GM19438 (cell line): ENCODE measurements around the gene TRAF2.

ENCODE experiments used
- ATAC-seq: cut with Tn5 transposase; IDR thresholded peaks from one replicate; pipeline ENCODE4 v1.9.1; 2021; ENCODE audit warnings: low read depth; ENCODE audit not compliant: unreplicated experiment

TRAF2 gene

GRCh38 chr9:136910197-136910900 lies 24.0 kb downstream of the TRAF2 start:
- ATAC-seq = no peak

GRCh38 chr9:136910901-136911245 lies 24.6 kb downstream of the TRAF2 start:
- ATAC-seq = no peak

GRCh38 chr9:136913701-136914438 lies 27.6 kb downstream of the TRAF2 start:
- no peak for ATAC-seq

- no peak for ATAC-seq
Observed at GRCh38 chr9:136915632-136916329, 29.5 kb downstream of the TRAF2 start.

- ATAC-seq = no peak
Observed at GRCh38 chr9:136916330-136917184, 30.2 kb downstream of the TRAF2 start.

- no peak for ATAC-seq
Observed at GRCh38 chr9:136917902-136918301, 31.6 kb downstream of the TRAF2 start.

- no peak for ATAC-seq
Observed at GRCh38 chr9:136920069-136920468, 33.8 kb downstream of the TRAF2 start.

GRCh38 chr9:136920734-136921231 lies 34.5 kb downstream of the TRAF2 start:
- no peak for ATAC-seq

GRCh38 chr9:136921307-136921706 lies 35.0 kb downstream of the TRAF2 start:
- no peak for ATAC-seq

- ATAC-seq = no peak
Observed at GRCh38 chr9:136921718-136922117, 35.4 kb downstream of the TRAF2 start.

- ATAC-seq = no peak
Observed at GRCh38 chr9:136922540-136922939, 36.2 kb downstream of the TRAF2 start.

- no peak for ATAC-seq
Observed at GRCh38 chr9:136923881-136924280, 37.6 kb downstream of the TRAF2 start.

GRCh38 chr9:136925414-136926153 lies 39.3 kb downstream of the TRAF2 start:
- ATAC-seq = no peak

GRCh38 chr9:136926154-136926704 lies 39.9 kb downstream of the TRAF2 start:
- ATAC-seq = no peak

GRCh38 chr9:136926749-136927148 lies 40.4 kb downstream of the TRAF2 start:
- no peak for ATAC-seq

GRCh38 chr9:136927343-136928271 lies 41.3 kb downstream of the TRAF2 start:
- no peak for ATAC-seq

- ATAC-seq = no peak
Observed at GRCh38 chr9:136928591-136928990, 42.3 kb downstream of the TRAF2 start.

- ATAC-seq = no peak
Observed at GRCh38 chr9:136930014-136930413, 43.7 kb downstream of the TRAF2 start.
